GM19351 (cell line): ENCODE data around the gene CUL1.
"Not testable (repeated sequence)": the region's sequence is repeated elsewhere in the genome, so short reads cannot be mapped to it uniquely, and the experiment has no call there.

ENCODE experiments used
- ATAC-seq: cut with Tn5 transposase; IDR thresholded peaks from one replicate; pipeline ENCODE4 v1.9.1; 2021; ENCODE audit warnings: mild to moderate bottlenecking, moderate library complexity; ENCODE audit not compliant: unreplicated experiment

CUL1 gene

DNA sequence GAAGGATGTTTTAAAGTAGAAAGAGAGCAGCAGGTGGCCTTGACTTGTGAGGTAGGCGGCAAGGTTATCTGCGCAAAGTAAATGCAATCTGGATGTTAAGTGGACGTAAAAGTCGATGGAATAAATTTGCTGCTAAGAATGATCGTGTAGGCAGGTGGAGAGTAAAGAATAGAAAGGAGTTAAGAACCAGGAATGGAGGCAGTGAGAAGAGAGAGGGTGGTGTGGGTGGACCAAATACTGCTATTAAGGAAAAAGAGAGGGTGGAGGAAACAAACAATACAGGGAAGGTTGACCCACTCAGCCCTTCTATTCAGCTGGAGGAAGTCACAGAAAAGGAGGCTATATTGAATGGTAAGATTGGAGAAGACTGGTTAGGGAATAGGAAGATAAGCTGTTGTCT is 1.9 kb upstream of the CUL1 start:
- no peak for ATAC-seq

DNA sequence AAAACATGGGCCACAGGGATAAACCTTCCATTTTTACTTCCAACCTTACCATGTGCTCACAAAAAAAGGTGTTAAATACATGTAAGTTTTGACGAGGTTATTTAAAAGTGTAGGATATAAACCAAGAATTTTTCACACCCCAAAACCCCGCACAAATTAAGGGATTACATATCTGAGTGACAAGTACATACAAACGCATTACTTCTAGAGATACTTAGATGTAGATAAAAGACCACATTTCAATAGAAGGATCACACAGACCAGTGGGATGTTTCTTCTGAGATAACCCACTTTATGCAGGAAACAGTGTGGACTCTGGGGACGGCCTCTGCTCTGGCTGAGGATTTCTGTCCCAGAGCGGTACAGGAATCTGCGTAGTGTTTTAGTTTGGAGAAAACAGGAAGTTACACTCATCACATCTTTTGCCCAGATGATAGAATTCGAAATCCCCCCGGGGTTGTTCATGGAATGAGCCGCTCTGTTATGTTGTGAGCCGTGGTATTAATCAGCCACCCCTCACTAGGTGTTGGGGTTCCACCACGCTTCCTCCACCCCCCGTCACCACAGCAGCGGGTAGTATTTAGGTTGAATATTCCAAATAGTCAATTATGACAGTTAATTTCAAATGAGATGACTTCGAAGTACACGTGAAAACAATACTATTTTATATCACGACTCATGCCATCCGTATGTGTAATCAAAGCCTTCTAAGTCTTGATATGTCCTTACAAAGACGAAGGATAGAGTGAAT is 1.3 kb upstream of the CUL1 start:
- no peak for ATAC-seq

DNA sequence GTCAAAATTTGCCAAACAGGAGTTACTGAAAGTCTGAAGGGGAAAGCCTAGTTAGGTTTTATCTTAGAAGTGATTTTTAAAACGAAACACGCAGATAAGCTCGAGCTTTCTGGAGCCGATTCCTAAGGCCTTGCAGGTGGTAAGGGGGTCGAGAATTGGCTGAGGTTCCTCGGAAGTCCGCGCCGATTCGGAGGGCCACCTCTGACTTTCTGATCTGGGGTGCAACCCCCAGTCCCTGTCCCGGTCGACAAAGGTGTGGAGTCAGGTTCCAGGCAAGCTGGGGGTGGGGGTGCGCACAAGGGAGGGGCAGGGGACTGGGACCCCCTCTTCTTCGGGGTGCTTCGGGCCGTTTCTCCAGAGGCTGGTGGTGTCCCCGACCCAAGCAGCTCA is 701 bp upstream of the CUL1 start:
- ATAC-seq = peak; percentile 9

GRCh38 chr7:148699024-148699781 is 500 bp downstream of the CUL1 start:
- ATAC-seq = peak; percentile 35

GRCh38 chr7:148699782-148700629 is 1.3 kb downstream of the CUL1 start:
- peak; percentile 30 for ATAC-seq

DNA sequence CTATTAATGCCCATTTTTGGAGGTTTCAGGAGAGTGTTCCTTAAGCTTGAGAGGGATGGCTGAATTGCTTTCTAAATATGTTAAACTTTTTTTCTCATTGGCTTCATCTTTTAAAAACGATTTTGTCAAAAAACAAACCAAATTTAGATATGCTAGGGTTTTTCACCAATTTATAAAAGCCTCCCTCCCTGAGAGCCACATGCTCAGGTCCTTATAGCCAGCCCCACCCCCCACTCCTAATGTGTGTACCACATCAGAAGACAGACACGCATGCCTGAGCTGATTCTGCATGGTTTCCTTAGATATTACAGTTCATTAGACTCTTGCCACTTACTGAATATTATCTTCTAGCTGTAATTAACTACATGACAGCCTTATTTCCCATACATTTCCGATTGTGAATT is 2.0 kb downstream of the CUL1 start:
- no peak for ATAC-seq

GRCh38 chr7:148701414-148701813 is 2.7 kb downstream of the CUL1 start:
- no peak for ATAC-seq

GRCh38 chr7:148702876-148703670 is 4.4 kb downstream of the CUL1 start:
- no peak for ATAC-seq

- ATAC-seq = not testable (repeated sequence)
Observed at GRCh38 chr7:148703671-148703962, 4.9 kb downstream of the CUL1 start.

DNA sequence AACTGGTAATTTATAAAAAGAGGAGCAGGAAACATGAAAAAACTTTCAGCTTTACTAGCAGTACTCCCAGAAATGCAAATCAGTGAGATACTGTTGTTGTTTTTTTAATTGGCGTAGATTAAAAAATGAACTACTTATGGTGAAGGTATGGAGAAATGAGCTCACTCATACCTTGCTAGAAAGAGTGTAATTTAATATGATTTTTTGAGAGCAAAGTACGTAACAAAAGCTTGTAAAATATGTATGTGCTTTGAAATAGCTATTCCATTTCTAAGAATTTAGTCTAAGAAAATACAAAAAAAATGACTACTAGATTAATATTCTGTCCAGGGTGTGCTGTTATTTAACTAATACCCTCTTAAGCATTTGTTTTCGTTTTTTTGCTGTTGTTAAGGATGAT is 5.5 kb downstream of the CUL1 start:
- no peak for ATAC-seq

DNA sequence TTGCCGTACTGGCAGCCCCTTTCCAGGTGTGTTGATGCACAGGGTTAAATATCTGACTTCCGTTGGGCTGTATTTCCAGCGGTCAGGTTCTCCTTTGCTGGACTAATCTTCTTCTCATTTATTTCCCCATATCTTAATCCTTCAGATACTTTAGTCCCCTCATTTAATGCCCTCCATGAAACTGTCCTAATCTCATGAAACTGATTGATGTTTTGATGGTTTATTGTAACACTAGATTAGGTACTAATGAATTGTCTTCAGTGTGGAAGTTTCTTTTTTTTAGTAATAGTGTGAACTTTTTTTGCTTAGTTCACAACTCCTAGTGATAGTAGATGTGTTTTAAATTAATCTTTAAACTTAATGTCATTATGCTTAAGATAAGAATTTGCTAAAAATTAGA is 6.3 kb downstream of the CUL1 start:
- no peak for ATAC-seq

- no peak for ATAC-seq
Observed at GRCh38 chr7:148706368-148706767, 7.7 kb downstream of the CUL1 start.

DNA sequence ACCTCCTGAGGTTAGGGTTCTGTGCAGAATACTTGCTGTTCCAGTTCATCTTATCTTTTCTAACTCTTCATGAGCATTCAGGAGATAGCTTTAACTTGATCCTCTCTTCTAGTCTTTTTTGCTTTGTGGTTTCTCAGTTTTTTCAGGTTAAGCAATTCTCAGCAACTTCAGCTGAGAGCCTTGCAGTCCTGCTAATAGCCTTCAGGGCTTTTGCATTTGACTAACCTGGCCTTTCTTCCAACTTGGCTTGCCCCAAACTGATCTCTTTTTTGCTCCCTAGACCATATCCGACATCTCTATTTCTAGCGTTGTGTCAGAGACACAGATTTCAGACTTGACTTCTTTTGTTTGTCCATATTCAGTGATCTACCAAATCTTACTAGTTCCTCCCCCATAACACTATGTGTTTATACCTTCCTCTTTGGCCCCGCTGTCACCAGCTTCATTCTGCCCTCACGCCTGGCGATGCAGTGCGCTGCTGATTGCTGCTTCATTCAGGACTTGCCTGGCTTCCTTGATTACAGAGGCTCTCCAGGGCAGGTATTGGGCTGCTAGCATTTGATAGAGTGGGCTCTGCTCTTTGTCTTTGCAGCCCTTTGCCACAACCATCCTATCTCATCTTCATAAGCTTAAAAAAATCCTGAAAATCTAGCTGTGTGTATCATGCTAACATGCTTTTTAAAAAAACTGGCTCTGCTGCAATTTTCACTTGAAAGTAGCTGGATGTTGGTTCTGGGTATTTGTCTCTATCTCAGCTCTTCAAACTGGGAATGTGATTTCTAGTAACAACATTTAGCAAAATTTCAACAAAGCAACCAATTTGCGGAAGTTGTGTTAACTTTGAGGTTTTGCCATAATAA is 9.6 kb downstream of the CUL1 start:
- ATAC-seq = no peak

- no peak for ATAC-seq
Observed at GRCh38 chr7:148709014-148709413, 10.3 kb downstream of the CUL1 start.

- not testable (repeated sequence) for ATAC-seq
Observed at GRCh38 chr7:148710426-148710825, 11.7 kb downstream of the CUL1 start.

GRCh38 chr7:148711191-148712102 is 12.7 kb downstream of the CUL1 start:
- ATAC-seq = peak; percentile 48

DNA sequence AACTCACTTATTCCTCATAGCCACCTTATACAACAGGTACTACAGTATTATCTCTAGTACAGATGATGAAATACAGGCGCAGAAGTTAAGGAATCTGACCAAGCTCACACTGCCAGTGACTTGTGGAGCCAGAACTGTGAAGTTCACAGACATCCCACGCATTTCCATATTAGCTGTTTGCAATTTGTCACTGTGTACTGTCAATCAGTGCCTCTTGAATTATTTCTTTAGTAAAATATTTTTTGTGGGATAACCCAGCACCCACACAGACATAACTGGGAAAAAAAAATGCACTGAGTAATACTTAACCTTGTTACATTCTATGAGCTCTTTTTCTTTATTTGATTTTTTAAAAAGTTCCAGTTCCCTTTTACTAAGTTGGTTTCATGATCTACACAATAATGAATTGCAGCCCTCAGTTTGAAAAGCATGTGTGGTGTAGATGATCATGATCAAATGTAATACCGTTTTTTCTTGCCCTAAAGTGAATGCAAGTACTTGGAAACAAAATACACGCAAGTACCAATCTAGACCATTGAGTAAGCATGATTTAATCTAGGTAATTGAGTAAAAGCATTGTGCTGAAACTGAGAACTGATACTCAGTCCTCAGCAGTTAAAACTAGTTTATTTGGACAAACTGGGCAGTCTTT is 14.1 kb downstream of the CUL1 start:
- ATAC-seq = peak; percentile 62

DNA sequence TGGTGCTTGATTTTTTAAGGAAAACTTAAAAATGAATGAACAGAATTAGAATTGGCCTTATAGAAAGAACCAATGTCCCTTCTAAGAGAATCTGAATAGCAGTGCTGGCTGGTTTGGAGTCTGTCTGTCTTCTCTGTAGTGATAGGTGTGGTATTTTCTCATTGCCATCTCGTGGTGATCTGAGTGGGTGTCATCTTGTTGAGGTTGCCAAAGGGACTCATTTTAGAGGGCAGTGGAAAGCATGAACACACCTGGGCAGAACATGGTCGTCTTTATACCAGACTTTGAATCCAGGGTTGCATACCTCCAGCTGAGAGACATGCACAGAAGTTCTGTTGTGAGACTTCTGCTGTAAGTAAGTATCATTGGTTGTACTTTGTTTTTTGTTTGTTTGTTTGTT is 15.8 kb downstream of the CUL1 start:
- ATAC-seq = no peak
